ENCODE data around the gene LRMDA.

Gene LRMDA

DNA sequence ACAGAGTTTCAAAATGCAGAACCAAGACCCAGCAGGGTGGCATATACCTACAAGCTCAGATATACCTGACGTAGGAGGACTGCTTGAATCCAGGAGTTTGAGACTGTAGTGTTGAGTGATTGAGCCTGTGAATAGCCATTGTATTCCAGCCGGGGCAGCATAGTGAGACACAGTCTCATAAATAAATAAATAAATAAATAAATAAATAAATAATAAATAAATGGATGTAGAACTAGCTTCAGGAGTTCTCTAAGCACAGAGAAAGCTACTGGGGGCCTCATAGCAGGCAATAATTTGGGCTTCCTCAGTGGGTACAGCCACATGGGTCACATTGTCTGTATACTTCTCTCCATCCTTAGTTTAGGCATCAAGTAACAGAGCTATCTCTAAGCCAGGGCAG lies 906.8 kb downstream of the LRMDA start:
- no peak overlapping the region for H3K27ac ChIP-seq
- no peak overlapping the region for H3K4me3 ChIP-seq
- TF ChIP-seq CTCF (IDR thresholded peaks at IDR 0.05) = no peak
- no peak for DNase-seq (ENCODE audit: low spot score)

DNA sequence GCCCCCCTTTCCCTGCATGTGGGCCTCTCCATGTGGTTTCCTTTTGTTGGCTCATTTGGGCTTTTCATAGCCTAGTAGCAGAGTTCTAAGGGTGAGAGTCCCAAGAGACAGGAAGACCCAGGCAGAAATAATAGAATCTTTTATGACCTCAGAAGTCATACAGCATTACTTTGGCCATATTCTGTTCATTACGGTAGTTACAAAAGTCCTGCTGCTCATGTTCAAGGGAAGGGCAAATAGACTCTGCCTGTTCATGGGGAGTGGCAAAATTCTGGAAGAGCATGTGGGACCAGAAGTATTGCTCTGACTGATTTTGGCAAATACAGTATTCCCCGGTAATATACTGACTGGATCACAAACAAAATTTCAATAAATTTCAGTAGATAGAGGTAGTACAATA lies 910.3 kb downstream of the LRMDA start:
- H3K27ac ChIP-seq = no peak overlapping the region
- DNase-seq (ENCODE audit: low spot score) = no peak
- no peak for TF ChIP-seq CTCF (IDR thresholded peaks at IDR 0.05)
- no peak overlapping the region for H3K4me3 ChIP-seq

DNA sequence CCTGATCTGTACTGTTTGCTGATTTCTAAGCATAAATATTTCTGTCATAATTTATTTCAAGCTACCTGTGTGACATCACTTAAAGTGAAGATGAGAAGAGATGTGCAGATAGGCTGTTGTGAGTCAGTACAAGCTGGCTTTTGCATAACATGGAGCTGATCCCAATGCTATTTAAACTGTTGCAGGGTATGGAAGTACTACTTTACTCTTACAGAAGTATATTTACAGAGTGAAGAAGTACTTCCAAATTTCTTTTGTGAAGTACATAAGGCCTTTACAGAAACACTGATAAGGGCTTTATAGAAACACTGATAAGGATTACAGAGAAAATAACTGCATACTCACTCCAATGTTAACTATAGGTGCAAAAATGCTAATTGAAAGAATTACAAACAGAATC lies 911.6 kb downstream of the LRMDA start:
- no peak for TF ChIP-seq CTCF (IDR thresholded peaks at IDR 0.05)
- DNase-seq (ENCODE audit: low spot score) = no peak
- no peak overlapping the region for H3K4me3 ChIP-seq
- H3K27ac ChIP-seq = no peak overlapping the region

GRCh38 chr10:76347832-76348231 lies 916.4 kb downstream of the LRMDA start:
- DNase-seq (ENCODE audit: low spot score) = no peak
- Histone ChIP-seq H3K4me3 (no peak overlapping the region), H3K27ac (no peak overlapping the region)
- no peak for TF ChIP-seq CTCF (IDR thresholded peaks at IDR 0.05)

- no peak for TF ChIP-seq CTCF (IDR thresholded peaks at IDR 0.05)
- DNase-seq (ENCODE audit: low spot score) = no peak
- Histone ChIP-seq H3K27ac (no peak overlapping the region), H3K4me3 (no peak overlapping the region)
Observed at GRCh38 chr10:76350583-76350982, 919.2 kb downstream of the LRMDA start.

- no peak for TF ChIP-seq CTCF (IDR thresholded peaks at IDR 0.05)
- DNase-seq (ENCODE audit: low spot score) = no peak
- no peak overlapping the region for H3K27ac ChIP-seq
- H3K4me3 ChIP-seq = no peak overlapping the region
Observed at GRCh38 chr10:76352300-76352699, 920.9 kb downstream of the LRMDA start.

GRCh38 chr10:76353237-76353851 lies 921.9 kb downstream of the LRMDA start:
- Histone ChIP-seq H3K27ac (no peak overlapping the region), H3K4me3 (no peak overlapping the region)
- DNase-seq (ENCODE audit: low spot score) = no peak
- no peak for TF ChIP-seq CTCF (IDR thresholded peaks at IDR 0.05)

Data from coronary artery (tissue), 2 donors.